Hippocampal formation (tissue), 2 donors: ENCODE data around the gene MCTP1.
A peak's percentile ranks its signal among the peaks of the same experiment; 100 is the strongest.
"Not testable (repeated sequence)": the region's sequence is repeated elsewhere in the genome, so short reads cannot be mapped to it uniquely, and the experiment has no call there.

Source experiments
- DNase-seq, 2 donors: peaks; one replicate each; lab custom pipeline; 2025; lab: John Stamatoyannopoulos, UW

MCTP1 gene

DNA sequence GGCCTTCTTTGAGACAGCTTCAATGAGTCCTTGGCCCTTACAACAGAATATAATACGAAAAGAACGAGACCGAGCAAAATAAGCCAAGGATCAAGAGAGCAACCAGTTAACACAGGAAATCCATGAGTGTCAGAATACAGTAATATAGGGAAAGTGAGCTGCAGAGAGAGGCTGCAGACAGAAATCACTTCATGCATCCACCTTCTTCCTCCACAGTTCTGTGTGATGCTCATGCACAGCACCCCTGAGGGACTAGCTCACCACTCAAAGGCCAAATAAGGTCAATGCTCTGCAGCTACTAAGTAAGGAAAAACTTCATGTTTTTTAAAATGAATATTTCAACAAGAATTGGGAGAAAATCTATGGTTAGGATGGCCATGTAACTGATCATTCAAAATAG is 257.1 kb downstream of the MCTP1 start:
- DNase-seq: no peak

DNA sequence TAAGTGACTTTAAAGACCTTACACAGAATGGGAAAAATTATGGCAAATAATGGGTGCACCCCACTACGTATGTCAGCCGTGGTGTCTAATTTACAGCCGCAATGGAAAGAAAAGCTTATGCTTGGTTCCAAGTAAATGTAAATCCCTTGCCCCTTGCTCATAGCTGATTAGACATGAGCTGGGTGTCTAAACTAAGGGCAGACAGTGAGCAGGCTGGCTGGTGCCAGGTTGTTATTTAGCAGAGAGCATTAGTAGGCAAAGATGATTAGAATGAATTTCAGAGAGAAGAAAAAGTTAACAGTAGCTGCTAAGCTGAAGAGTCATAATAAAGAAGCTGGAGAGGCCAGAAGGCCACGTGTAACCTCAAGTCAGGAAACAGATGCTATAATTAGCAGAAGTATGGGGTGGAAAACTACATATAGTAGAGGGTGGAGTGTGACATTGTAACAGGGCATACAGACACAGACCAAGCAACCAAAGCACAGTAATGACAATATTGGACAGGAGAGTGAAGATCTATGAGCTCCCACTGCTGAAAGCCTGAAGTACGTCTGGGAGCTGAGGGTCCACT is 257.7 kb downstream of the MCTP1 start:
- no peak for DNase-seq

DNA sequence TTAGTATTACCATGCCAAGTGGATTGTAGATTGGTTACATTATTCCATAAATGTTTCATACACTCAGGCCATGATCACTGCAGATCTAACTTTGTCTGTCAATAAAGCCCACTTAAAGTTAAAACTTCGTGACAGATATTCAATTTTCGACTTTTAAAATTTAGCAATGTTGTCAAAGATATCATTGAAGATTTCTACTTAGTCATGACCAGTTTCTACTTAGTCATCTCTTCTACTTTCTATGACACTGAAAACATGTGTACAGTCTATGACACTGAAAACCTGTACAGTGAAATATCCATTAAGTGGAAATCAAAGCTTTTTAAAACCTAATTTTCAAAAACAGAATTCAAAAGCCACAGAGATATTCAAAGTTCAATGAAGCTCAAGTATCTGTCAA is 258.2 kb downstream of the MCTP1 start:
- DNase-seq: no peak

DNA sequence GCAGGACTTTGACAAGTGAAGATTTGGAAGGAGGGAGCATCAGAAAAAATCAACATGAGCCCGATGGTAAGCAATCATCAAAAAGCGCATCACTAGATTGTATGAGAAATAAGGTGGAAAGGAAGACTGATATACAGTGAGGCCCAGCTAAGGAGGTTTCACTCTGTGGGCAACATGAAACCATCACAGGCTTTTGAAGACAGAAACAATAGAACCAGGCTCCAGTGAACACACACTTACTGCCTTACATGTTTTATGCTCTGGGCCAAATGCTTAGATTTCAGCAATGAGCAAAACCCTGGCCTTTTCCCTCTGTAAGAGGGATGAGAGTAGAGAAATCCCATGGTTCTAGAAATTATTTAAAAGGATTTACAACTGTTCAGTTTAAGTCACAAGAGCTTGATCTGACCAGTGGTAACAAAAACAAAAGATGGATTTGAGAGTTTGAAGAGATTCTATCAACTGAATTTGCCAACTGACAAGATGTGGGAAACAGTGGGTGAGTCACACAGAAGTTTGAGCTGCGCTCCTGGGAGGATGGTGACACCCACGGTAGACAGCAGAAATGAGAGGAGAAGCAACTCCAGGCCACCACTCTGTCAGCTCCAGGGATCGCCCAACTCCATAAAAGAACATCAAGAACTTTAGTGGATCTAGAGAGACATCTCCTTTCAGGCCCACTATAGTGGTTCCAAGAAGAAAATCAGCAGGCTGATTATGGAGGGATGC is 261.8 kb downstream of the MCTP1 start:
- no peak for DNase-seq

DNA sequence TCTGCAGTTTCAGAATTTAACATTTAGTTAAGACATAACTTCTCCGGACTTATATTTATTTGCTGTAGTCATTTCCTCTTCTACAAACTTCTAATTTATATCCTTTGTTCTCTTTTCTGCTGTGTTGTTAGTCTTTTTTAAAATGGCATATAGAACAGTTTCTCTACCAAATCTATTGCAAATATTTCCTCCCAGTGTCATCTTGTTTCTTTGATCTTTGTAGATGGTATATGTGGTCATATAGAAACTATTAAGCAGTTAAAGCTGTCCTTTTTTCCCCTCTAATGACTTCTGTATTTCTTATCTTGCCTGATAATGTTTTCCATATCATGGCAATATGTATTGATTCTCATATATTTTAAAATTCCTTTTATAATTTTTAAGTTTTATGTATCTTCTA is 264.5 kb downstream of the MCTP1 start:
- DNase-seq: no peak

DNA sequence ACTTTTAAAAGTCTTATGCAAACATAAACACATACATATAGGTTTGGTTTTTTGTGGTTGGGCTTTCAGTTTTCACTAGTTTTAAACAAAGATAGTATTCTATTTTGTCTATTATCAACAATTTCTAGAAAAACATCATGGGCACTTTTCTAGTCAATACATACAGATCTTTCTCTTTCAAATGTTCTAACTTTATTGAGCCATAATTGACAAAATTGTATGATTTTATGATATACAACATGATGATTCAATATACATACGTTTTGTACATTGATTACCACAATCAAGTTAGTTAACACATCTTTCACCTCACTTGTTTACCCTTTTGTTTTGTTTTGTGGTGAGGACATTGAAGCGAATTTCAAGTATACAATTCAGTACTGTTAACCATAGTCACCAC is 265.9 kb downstream of the MCTP1 start:
- no peak for DNase-seq

DNA sequence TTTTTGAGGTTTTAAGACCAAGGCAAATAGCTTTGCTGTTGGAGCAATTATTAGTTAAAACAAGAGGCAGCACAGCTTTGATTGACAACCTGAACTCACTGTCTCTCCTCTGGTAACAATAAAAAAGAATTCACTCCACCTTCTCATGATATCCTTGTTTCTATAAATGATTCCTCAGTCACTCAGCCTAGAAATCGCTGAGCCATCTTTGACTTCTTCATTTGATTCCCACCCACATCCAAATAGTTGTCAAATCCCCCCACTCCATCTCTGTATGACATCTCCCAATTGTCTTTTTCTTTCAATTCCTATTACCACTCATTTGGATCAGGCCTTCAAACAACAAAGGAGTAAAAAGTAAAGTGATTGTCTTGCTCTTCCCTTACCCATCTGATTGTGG is 266.4 kb downstream of the MCTP1 start:
- no peak for DNase-seq

DNA sequence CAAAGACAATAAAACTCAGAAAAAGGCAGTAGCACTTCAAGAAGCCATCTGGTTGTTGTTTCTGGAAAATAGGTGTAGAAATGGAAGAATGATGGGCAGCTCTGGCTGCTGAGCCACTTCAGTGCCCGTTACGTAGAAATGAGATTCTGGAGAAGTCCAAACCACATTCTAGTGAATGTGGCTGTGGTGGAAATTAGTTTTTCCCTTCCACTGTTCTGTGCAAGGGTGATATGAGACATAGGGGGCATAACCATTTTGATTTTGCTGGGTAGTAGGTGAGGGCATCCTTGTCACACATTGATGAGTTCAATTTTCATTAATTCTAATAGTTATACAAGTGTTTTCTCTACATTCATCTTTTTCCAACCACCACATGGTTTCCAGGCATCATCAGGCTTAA is 275.1 kb downstream of the MCTP1 start:
- DNase-seq: no peak

DNA sequence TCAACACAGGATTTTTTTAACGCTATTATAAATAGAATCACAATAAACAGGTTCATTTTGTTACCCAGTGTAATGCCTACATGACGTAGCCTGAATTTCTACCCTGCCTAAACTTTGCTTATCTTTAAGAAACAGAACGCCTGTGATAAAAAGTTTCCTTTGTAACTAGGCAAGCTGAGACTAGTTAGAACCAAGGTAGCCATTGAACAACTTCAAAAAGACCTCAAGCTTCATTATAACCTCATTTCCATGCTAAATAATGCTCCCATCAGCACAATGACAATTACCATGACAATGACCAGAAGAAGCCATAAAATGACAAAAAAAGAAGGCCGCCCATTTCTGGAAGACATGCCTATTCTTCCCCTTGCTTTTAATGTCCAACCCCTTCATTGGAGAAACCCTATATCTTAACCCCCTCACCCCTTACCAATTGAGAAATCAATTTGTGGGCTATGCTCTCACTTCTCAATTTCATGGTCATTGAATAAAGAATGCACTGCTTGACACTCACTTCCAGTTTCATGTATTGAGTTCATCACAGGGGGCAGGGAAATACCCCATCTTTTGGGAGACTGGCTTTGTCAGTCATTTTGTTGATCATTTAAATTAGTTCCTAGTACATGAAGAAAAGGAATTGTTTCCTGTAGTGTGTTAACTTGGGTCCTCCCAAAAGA is 276.8 kb downstream of the MCTP1 start:
- DNase-seq: no peak

DNA sequence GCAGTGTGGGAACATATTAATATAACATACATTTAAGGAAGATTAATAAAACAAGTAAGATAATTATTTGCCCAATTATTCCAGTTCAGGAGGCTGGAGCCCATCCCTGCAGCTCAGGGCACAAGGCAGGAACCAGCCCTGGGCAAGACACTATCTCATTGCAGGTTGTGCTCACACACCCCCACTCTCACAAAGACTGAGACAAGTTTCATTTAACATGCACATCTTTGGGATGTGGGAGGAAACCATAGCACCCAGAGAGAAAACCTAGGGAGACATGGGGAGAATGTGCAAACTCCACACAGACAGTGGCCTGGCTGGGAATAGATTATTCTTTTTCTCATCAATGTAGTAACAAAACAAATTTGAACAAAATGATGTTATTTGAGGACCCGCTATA is 279.1 kb downstream of the MCTP1 start:
- no peak for DNase-seq

DNA sequence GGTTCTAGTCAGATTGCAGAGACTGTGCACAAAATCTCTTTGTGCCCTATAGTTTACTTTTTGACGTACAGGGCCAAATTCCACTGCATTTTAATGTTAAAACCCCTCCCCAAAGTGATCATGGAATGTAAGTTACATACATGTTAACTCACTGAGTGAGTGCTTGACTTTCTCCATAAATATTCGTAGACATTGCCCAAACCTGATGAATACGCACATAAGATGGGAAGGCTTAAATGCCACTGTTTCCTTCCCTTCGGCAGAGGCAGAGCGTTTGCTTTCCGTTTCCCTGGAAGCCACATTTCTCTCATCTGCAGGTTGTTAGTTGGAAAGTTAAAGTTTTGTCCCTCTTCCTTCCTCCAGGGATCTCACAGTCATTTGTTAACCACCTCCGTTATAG is 286.2 kb downstream of the MCTP1 start:
- no peak for DNase-seq

DNA sequence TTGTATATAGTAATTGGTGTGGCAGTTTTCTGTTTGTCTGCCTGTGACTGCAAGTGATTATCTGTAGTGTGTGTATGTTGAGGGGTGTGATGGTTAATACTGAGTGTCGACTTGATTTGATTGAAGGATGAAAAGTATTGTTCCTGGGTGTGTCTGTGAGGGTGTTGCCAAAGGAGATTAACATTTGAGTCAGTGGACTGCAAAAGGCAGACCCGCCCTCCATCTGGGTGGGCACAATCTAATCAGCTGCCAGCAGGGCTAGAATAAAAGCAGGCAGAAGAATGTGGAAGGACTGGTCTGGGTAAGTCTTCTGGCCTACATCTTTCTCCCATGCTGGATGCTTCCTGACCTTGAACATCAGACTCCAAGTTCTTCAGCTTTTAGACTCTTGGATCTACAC is 290.4 kb downstream of the MCTP1 start:
- not testable (repeated sequence) for DNase-seq

DNA sequence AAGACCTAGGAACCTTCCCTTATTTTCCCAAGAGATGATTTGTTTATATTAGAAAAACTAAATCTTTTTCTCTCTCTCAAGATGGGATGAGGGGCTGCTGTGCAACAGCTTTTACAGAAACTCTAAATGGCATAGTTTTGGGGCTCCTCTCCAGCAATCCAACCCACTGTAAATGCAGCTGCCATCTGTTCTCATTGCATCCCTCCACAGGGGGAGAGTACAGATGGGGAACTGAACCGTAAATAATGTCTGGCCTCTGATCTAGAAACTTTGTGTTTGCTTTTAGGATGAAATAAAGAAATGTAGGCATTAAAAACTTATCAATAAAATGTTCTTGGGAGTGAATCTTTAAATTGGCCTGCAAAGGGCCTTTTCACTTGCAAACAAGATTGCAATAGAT is 291.4 kb downstream of the MCTP1 start:
- DNase-seq: no peak

DNA sequence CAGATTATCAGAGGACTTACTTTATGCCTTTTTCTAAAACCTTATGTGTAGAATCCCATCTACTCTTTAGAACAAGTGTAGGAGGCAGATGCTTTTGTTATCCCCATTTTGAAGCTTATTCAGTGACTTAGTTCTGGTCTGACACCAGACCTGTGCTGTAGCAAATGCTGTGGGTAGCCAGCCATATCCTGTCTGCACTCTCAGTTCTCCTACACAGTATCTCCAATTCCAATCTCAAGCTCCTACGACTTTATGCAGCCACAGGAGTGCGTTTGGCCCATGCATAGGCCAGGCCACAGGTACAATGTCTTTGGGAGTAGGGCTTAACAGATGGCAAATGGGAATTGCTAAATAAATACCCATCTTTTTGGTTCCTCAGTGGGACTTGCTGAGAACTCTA is 292.6 kb downstream of the MCTP1 start:
- no peak for DNase-seq

DNA sequence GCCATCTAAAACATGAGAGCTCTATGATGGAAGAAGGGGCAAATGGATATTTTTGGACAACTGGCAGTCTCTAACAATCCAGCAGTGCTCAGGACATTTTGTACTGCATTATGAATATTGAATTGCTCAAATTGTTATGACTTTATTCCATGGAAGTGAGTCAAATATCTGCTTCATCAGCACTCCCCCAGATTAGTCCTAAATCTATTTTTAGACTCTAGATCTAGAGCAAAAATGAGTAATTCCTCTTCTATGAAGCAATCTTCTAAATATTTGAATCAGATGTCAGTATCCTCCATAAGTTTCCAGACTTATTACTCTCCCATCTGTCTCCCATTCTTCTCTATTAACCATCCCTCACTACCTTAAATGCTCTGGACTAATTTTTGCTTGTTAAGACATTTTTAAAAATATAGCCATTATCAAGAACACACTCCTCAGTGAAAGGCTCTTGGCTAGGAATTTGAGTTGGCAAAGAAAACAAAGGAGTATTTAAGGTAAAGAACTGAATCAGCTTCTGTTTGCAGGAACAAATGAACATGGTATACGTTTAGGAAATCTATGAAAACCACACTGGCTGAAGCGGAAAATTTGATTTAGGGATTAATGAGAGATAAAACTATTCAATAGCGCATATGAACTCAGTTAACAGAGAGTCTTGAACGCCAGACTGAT is 300.9 kb downstream of the MCTP1 start:
- no peak for DNase-seq

DNA sequence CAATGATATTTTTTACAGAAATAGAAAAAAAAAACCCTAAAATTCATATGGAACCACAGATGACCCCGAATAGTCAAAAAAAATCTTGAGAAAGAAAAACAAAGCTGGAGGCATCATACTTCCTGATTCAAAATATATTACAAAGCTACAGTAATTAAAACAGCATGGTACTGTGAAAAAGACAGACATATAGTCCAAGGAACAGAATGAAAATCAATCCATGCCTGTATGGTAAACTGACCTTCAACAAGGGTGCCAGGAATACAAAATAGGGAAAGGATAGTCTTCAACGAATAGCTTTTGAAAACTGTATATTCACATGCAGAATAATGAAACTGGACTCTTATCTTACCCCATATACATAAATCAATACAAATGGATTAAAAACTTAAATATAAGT is 307.5 kb downstream of the MCTP1 start:
- no peak for DNase-seq

DNA sequence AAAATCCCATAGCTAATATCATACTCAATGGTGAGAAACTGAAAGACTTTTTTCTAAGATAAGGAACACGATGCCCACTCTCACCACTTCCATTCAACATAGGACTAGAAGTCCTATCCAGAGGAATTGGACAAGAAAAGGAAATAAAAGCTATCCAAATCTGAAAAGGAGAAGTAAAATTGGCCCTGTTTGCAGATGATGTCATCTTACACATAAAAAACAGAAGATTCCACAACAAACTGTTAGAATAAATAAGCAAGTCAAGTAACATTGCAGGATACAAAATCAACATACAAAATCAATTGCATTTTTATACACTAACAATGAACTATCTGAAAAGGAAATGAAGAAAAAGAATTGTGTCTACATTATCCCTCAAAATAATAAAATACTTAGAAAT is 308.0 kb downstream of the MCTP1 start:
- no peak for DNase-seq

DNA sequence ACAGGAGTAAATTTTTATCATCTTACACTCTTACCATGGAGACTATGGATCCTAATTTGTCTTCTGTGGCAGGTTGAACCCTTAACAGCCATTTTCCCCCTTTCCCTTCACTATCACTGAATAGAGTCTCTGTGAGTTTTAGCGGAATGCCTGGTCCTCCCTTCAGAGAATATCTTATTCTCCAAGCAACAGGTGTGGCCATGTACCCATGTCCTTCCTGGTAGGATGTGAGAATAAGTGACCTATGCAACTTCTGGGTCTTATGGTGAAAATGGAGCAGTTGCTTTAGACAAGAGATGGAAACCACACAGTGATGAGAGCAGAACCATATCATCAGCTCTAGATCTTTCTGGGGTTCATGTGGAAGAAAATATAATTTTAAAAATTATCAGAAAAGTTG is 312.6 kb downstream of the MCTP1 start:
- no peak for DNase-seq

DNA sequence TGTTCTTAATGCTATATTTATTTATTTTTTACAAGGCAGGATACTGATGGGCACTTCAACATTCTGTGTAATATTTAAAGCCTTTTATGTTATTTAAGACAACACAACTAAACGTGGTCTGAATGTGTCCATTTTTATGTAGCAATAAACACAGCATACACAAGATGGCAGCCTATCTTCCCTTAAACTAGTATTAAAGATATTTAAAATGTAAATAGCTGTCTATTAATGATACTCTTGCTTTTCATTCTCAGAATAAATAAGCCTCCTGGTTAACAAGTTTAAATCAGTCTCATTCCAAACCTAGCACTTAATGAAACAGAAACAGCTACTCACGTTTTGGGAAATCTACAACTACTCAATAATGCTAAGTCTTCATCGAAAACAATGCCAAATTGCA is 315.7 kb downstream of the MCTP1 start:
- peak in 1 of 2 donors; percentile 17 for DNase-seq

DNA sequence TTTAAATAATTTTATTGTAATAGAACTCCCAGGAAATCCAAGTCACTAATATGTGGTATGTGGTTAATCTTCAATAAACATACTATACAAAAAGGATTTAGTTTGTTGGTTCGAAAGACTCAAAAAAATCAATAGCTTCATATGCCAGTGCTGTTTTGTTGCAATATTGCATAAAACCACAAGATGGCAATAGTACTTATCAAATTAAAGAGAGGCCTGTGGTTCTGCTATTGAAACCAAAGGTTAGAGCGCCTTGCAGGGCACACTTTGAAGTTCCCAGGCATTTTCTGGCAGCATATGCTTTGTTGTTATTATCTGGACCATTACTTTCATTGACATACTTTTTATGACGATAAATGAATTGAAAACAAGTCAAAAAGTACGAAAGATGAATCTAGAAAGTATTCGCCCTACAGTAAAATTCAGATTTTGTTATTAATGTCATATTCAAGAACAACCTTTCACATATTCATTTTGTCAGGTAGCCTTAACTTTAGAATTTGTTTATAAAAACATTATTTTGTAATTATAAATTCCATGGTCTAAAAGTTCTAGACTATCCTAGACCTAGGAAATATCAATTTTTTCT is 316.3 kb downstream of the MCTP1 start:
- DNase-seq: peak in 1 of 2 donors; percentile 78

DNA sequence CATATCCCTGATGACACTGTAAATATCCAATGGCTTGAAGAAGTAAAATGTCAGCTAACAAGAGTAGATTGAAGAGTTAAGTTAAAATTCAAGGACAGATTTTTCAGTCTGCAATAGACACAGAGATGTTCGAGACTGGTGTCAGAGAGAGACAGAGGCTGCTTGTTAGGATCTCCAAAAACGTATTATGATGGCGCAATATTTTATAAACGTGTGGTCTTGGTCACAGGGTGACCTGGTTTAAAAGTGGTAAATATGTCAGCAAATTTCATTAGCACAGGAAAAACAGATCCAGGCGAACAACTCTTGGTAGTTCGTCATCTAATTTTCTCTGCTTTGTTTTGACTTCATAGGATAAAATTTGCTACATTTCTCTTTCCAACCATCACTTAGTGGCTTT is 317.4 kb downstream of the MCTP1 start:
- no peak for DNase-seq

DNA sequence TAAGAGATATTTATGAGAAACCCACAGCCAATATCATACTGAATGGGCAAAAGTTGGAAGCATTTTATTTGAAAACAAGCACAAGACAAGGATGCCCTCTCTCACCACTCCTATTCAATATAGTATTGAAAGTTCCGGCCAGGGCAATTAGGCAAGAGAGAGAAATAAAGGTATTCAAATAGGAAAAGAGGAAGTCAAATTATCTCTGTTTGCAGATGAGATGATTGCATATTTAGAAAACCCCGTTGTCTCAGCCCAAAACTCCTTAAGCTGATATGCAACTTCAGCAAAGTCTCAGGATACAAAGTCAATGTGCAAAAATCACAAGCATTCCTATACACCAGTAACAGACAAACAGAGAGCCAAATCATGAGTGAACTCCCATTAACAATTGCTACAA is 325.6 kb downstream of the MCTP1 start:
- not testable (repeated sequence) for DNase-seq

DNA sequence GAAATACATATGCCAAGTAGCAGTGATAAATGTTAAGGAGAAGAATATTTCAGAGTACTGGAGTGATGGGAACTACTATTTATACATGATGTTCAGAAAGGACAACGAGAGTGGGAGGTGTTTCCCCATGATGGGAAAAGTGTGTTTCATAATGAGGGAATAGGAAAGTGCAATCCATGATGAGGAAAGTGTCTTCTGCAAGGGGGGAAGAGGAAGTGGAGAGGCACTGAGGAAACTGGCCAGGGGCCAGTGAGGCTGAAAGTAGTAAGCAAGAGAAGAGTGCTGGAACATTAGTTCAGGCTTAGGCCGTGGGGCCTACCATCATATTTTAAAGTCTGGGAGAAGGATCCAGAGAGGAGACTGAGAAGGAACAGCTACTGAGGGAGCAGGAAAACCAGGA is 339.2 kb downstream of the MCTP1 start:
- DNase-seq: no peak
